Chondrocyte (in vitro differentiated cells): ENCODE data around the gene ALCAM. TPM values are rescaled to one million over a fixed set of nuclear protein-coding genes. Genes with fewer than 3 reads are reported as not detected.

Source experiments
- DNase-seq: peaks from one replicate; pipeline ENCODE4 v3.0.0; 2021; ENCODE audit warnings: mixed read lengths, low spot score
- H3K27ac Mint-ChIP-seq: one replicate; pipeline ENCODE4 v1.8.0; 2021; ENCODE audit warnings: mild to moderate bottlenecking, moderate library complexity, mixed read lengths; ENCODE audit not compliant: unreplicated experiment
- H3K27me3 Mint-ChIP-seq: 2 replicates; pipeline ENCODE4 v1.8.0; 2021; ENCODE audit warnings: low read depth, mixed read lengths
- H3K36me3 Mint-ChIP-seq: 2 replicates; pipeline ENCODE4 v1.8.0; 2021; ENCODE audit warnings: low read depth, mixed read lengths
- H3K4me1 Mint-ChIP-seq: 2 replicates; pipeline ENCODE4 v1.8.0; 2021; ENCODE audit warnings: low read depth, mild to moderate bottlenecking, mixed read lengths
- H3K4me3 Mint-ChIP-seq: one replicate; pipeline ENCODE4 v1.8.0; 2021; ENCODE audit warnings: mild to moderate bottlenecking, moderate library complexity, mixed read lengths; ENCODE audit not compliant: unreplicated experiment
- H3K9me3 Mint-ChIP-seq: 2 replicates; pipeline ENCODE4 v1.8.0; 2021; ENCODE audit warnings: low read depth, mixed read lengths
- total RNA-seq: library from RNA; stranded (reverse); gene quantifications from 3 replicates; pipeline ENCODE4 v1.2.1, GENCODE V29; 2021
- TF ChIP-seq, protein P1 (sequence below): fragments of 200-600 bp; sonication (generic); IDR thresholded peaks from 2 replicates; pipeline ENCODE4 v1.5.0; 2021; ENCODE audit warnings: antibody characterized with exemption, mild to moderate bottlenecking, moderate library complexity

Gene ALCAM
- total RNA-seq, 1 donor from 2014 or later: 270 TPM

DNA sequence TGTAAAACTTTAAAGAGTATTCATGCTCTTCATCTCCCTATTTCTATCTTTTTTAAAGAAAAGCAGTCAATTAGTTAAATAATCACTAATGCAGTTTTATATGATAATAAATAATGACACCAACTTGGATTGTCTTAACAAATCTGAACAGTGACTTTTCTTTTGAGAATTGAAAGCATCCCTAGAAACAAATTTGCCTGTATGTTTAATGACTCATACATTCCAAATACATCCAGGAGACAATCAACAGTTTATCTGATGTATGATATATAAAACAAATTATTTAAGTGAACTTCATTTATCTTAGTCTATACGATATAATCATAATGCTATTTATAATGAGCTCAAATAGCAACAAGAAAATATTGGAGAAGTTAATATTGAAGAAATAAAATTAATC lies 78.0 kb downstream of the ALCAM start:
- no peak overlapping the region for H3K4me3 Mint-ChIP-seq
- no peak for DNase-seq
- peaks cover 56% of the 10 kb centered on the region for H3K4me1 Mint-ChIP-seq
- TF ChIP-seq, protein P1, sequence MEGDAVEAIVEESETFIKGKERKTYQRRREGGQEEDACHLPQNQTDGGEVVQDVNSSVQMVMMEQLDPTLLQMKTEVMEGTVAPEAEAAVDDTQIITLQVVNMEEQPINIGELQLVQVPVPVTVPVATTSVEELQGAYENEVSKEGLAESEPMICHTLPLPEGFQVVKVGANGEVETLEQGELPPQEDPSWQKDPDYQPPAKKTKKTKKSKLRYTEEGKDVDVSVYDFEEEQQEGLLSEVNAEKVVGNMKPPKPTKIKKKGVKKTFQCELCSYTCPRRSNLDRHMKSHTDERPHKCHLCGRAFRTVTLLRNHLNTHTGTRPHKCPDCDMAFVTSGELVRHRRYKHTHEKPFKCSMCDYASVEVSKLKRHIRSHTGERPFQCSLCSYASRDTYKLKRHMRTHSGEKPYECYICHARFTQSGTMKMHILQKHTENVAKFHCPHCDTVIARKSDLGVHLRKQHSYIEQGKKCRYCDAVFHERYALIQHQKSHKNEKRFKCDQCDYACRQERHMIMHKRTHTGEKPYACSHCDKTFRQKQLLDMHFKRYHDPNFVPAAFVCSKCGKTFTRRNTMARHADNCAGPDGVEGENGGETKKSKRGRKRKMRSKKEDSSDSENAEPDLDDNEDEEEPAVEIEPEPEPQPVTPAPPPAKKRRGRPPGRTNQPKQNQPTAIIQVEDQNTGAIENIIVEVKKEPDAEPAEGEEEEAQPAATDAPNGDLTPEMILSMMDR: no peak
- peaks cover 4% of the 10 kb centered on the region for H3K9me3 Mint-ChIP-seq
- no peaks in the 10 kb centered on the region for H3K27me3 Mint-ChIP-seq
- no peak overlapping the region for H3K27ac Mint-ChIP-seq
- peaks cover 3% of the 10 kb centered on the region for H3K36me3 Mint-ChIP-seq

DNA sequence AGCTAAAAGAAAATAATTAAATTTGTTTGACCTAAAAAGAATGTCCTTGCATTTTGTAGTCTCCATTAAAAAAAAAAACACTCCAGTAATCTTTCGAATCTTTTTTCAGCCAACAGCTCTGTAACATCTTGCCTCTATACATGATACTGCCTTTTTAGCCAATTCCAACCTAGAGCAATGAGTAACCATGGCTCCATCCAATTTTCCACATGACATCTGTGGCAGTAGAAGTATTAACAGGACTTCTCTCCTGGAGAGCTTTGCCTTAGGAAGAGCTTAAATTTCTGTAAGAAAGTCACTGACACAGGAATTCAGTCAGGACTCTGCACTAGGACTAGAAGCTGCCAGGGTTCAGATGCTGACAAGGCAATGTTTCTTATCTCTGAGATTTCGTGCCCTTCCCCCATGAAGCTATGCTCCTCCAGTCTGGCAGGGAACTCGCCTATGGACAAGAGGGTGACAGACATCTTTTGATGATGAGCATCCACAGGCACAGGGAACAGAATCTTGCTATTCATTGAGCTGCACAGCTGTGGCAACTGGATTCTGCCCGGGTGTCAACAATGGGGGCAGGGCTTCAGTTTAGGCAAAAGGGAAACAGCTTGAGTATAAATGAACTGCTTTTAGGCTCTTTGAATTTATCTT lies 81.8 kb downstream of the ALCAM start:
- H3K36me3 Mint-ChIP-seq: peaks cover 2% of the 10 kb centered on the region
- TF ChIP-seq, protein P1: no peak
- H3K4me1 Mint-ChIP-seq: peaks cover 37% of the 10 kb centered on the region
- peak overlapping the region; percentile 15 for H3K27ac Mint-ChIP-seq
- no peak for DNase-seq
- H3K27me3 Mint-ChIP-seq: no peaks in the 10 kb centered on the region
- H3K4me3 Mint-ChIP-seq: no peak overlapping the region
- H3K9me3 Mint-ChIP-seq: peaks cover 11% of the 10 kb centered on the region

GRCh38 chr3:105449414-105449813 lies 82.7 kb downstream of the ALCAM start:
- no peaks in the 10 kb centered on the region for H3K36me3 Mint-ChIP-seq
- no peak overlapping the region for H3K4me3 Mint-ChIP-seq

GRCh38 chr3:105456017-105456416 lies 89.3 kb downstream of the ALCAM start:
- Mint-ChIP-seq H3K36me3 (no peaks in the 10 kb centered on the region), H3K4me1 (peaks cover 32% of the 10 kb centered on the region), H3K27me3 (no peaks in the 10 kb centered on the region), H3K9me3 (peaks cover 12% of the 10 kb centered on the region), H3K27ac (no peak overlapping the region), H3K4me3 (no peak overlapping the region)
- TF ChIP-seq, protein P1: no peak
- no peak for DNase-seq

More at GRCh38 chr3:105449414-105449813, 82.7 kb downstream of the ALCAM start:
- Mint-ChIP-seq H3K27me3 (no peaks in the 10 kb centered on the region), H3K27ac (no peak overlapping the region), H3K4me1 (peaks cover 31% of the 10 kb centered on the region), H3K9me3 (peaks cover 12% of the 10 kb centered on the region)
- TF ChIP-seq, protein P1: no peak
- DNase-seq: no peak

GRCh38 chr3:105458518-105459215 lies 92.0 kb downstream of the ALCAM start:
- TF ChIP-seq, protein P1: no peak
- Mint-ChIP-seq H3K4me1 (peaks cover 38% of the 10 kb centered on the region), H3K27me3 (no peaks in the 10 kb centered on the region), H3K36me3 (no peaks in the 10 kb centered on the region), H3K4me3 (no peak overlapping the region), H3K9me3 (peaks cover under 1% of the 10 kb centered on the region), H3K27ac (peak overlapping the region; percentile 2)
- no peak for DNase-seq
